ENCODE results near the gene ELK1. TPM values are rescaled to one million over a fixed set of nuclear protein-coding genes. Genes with fewer than 3 reads are reported as not detected.

Gene ELK1
- total and polyA plus RNA-seq, 2 of the 8 experiments (the other 6 are each of a cell fraction or from before 2014, with no cell fraction given) = 31.9 to 42.2 TPM

GRCh38 chrX:47611926-47612325 lies 38.4 kb downstream of the ELK1 start:
- Histone ChIP-seq H2AFZ (ENCODE audit: low read length) (no peak overlapping the region), H3K14ac (ENCODE audit: insufficient read length) (no peak overlapping the region), H3K4ac (replicated peaks; ENCODE audit: insufficient read length, low read depth, low read length) (no peak overlapping the region), H3K23me2 (ENCODE audit: low read depth, low read length) (no peaks in the 10 kb centered on the region), H4K91ac (replicated peaks; ENCODE audit: insufficient read length, low read length) (no peak overlapping the region), H3K4me1 (replicated peaks in 1 of 4; ENCODE audit: control insufficient read depth in 3 of 4, insufficient read depth in 4 of 4, low read length in 3 of 4) (peaks cover 0 to 8% (median 3%) of the 10 kb centered on the region in 4 experiments; a peak in 6 of 7 replicates), H4K8ac (ENCODE audit: extremely low read depth, insufficient read depth, low read length) (no peak overlapping the region), H3K23ac (ENCODE audit: insufficient read length) (no peak overlapping the region), H2AK5ac (ENCODE audit: low read depth, low read length) (no peak overlapping the region), H2BK12ac (ENCODE audit: low read depth, low read length) (no peak overlapping the region), H3K79me2 (ENCODE audit: control insufficient read depth in 1 of 2, insufficient read depth in 2 of 2, low read length in 2 of 2) (no peaks in the 10 kb centered on the region), H3K27me3 (replicated peaks in 1 of 4; ENCODE audit: control insufficient read depth in 3 of 4, extremely low read depth in 1 of 4, insufficient read depth in 3 of 4, low read length in 3 of 4) (no peaks in the 10 kb centered on the region), H3K36me3 (ENCODE audit: control insufficient read depth in 2 of 4, insufficient read depth in 4 of 4, low read length in 3 of 4) (no peaks in the 10 kb centered on the region), H2BK15ac (ENCODE audit: low read length) (no peak overlapping the region), H3K27ac (ENCODE audit: low read depth, low read length) (no peak overlapping the region), H3K9me3 (ENCODE audit: insufficient read depth in 2 of 2, low read depth in 1 of 2, low read length in 1 of 2) (no peaks in the 10 kb centered on the region), H3K9ac (replicated peaks in 1 of 4; ENCODE audit: extremely low read depth in 1 of 4, low read depth in 3 of 4, low read length in 3 of 4) (no peak overlapping the region), H2BK120ac (replicated peaks; ENCODE audit: low read depth, low read length) (no peak overlapping the region), H3K79me1 (ENCODE audit: low read depth, low read length) (no peaks in the 10 kb centered on the region), H3K4me2 (ENCODE audit: insufficient read depth in 1 of 2, low read depth in 2 of 2, low read length in 2 of 2) (no peak overlapping the region), H3K18ac (ENCODE audit: extremely low read depth, low read length) (no peak overlapping the region), H3K4me3 (ENCODE audit: extremely low read depth in 1 of 4, insufficient read depth in 2 of 4, low read depth in 3 of 4, low read length in 4 of 4) (no peak overlapping the region), H4K5ac (ENCODE audit: insufficient read length, low read depth, low read length) (no peak overlapping the region), H4K20me1 (replicated peaks in 1 of 2; ENCODE audit: control insufficient read depth in 1 of 2, insufficient read depth in 2 of 2, low read length in 2 of 2) (no peaks in the 10 kb centered on the region), H3K56ac (replicated peaks; ENCODE audit: insufficient read length, low read depth, low read length) (no peak overlapping the region), H2BK20ac (ENCODE audit: low read length) (no peak overlapping the region), H2BK5ac (ENCODE audit: low read depth, low read length) (no peak overlapping the region)
- DNase-seq (ENCODE audit: low read depth in 1 of 2, low spot score in 2 of 2) (no peak), FAIRE-seq (no peak)
- 90% methylated on average over 2 of the region's 2 CpGs; no CpG with 5 or more reads in 1 of the 2 experiments for WGBS, 2 experiments (ENCODE audit: extremely low coverage in 1 of 2, insufficient coverage in 1 of 2, insufficient read length in 1 of 2, insufficient replicate concordance in 2 of 2, low coverage in 1 of 2, low lambda C conversion rate in 2 of 2, missing lambda C conversion rate in 1 of 2)
- ChIA-PET POLR2A (ENCODE audit: partially characterized antibody) (interaction anchor here (0.6 to 1.2 kb wide), 2 partner anchors 11 to 56 kb away, joined by 3 read pairs; no protein-coding TSS in a partner anchor), CTCF (ENCODE audit: partially characterized antibody) (no interaction called here)
- TF ChIP-seq SP4 (IDR thresholded peaks at IDR 0.05; ENCODE audit: low read length) = no peak
- no peak for TF ChIP-seq RFX5 (IDR thresholded peaks at IDR 0.05; ENCODE audit: borderline replicate concordance, low read depth, low read length)
- no peak for TF ChIP-seq JUND (IDR thresholded peaks at IDR 0.05; ENCODE audit: low read length)
- TF ChIP-seq SRF (IDR thresholded peaks at IDR 0.05; ENCODE audit: low read depth, low read length) = no peak
- no peak for TF ChIP-seq SIRT6 (IDR thresholded peaks at IDR 0.05; ENCODE audit: low read length)
- no peak for TF ChIP-seq HDAC6 (IDR thresholded peaks at IDR 0.05; ENCODE audit: low read depth, low read length)
- TF ChIP-seq CHD1 (IDR thresholded peaks at IDR 0.05; ENCODE audit: low read depth, low read length) = no peak
- no peak for TF ChIP-seq CBX8 (IDR thresholded peaks at IDR 0.05; ENCODE audit: borderline replicate concordance, low read depth, low read length)
- TF ChIP-seq EZH2 (IDR thresholded peaks at IDR 0.05; ENCODE audit: low read depth, low read length, severe bottlenecking) = no peak
- TF ChIP-seq POLR2A (IDR thresholded peaks at IDR 0.05; ENCODE audit: control extremely low read depth in 1 of 2, low read depth in 2 of 2, low read length in 2 of 2) = no peak
- no peak for TF ChIP-seq GTF2F1 (IDR thresholded peaks at IDR 0.05; ENCODE audit: borderline replicate concordance, low read depth, low read length)
- no peak for TF ChIP-seq SAP30 (IDR thresholded peaks at IDR 0.05; ENCODE audit: insufficient read depth, insufficient replicate concordance, low read length)
- TF ChIP-seq BCL11A (IDR thresholded peaks at IDR 0.05; ENCODE audit: low read depth in 2 of 2, low read length in 2 of 2) = no peak
- TF ChIP-seq GABPA (IDR thresholded peaks at IDR 0.05; ENCODE audit: borderline replicate concordance, insufficient read depth, low read length) = no peak
- no peak for TF ChIP-seq BRCA1 (IDR thresholded peaks at IDR 0.05; ENCODE audit: low read depth, low read length)
- no peak for TF ChIP-seq HDAC2 (IDR thresholded peaks at IDR 0.05; ENCODE audit: borderline replicate concordance in 1 of 2, low read depth in 2 of 2, low read length in 2 of 2)

Data from H1 (cell line).